ENCODE results near the gene GRIN2A.

The GRIN2A gene

DNA sequence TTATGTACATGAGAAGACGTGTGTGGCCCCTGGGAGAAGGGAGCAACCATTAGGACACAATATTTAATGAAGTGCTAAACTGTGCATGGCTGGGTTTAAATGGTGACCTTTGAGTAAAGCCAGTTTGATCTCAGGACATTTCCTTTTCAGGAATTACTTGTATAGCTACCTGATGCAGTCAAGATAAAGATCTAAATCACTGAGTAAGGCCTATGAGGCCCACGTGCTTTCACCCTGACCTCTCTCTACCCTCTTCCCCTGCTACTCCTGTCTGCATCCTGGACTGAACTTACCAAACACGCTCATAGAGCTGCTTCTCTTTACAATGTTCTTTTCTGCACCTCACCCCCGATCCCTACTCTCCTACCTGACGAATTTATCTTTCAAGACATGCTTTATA lies 98.9 kb downstream of the GRIN2A start:
- DNase-seq, result no peak

DNA sequence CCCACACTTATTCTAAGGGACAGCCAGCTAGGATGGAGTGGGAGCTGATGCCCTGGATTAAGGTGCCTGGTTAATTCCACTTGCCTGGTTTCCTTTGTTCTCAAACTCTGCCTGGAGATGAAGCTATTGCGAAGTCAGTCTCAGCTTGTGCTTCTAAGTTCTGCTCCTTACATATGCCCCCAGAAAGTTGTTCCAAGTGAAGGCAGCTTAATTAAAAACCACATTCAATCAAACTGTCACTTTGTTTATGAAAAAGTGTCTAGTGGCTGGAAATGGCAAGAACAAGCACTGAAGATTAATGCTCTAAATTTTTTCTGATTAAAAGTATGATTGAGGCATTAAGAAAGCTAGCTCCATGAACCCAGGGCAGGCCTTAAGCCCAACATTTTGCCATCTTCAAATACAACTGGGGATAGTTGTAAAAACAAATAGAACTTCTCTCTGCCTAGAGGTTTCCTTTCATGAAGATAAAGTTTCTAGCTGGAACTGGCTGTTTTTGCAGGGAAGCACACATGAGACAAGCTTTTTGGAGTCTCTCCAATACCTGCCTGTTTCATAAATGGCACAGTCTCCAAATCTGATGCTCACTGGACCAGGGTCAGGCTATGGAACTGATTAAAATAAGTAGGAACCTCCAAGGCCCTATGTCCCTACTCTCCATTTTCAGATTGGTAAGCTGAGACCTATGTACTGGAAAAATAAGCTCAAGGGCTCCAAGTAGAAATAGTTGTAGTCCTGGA lies 100.9 kb downstream of the GRIN2A start:
- DNase-seq, result no peak

DNA sequence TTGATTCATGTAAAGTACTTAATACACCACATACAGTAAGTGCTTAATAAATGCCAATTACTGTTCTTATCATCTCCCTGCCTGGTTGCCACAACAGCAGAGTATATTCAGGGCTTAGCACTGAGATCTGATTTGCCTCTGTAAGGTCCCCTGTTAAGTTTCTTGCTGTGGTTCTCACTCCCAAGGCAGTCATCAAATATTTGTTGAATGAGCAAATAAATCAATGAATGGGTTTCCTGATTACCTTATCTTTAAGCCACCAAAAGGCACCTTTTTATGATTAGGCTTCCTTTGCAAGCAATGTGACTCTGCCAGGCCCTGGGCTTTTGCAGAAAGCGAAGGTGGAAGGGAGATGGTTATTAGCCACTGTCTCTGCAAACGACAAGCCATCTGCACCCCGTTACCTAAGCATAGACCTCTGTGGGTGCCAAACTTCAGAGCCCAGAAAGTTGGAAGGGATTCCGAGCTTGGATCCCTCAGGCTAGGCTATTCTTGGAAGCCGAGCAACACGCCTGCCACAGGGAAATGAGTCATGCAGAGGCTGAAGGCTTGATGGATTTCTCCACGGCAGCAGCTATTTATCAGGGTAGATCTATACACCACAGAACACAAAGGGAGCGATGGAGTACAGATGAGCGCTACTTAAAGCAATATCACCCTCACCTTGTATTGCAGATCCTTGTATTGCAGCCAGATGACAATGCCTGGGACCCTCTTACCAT lies 102.0 kb downstream of the GRIN2A start:
- no peak for DNase-seq

DNA sequence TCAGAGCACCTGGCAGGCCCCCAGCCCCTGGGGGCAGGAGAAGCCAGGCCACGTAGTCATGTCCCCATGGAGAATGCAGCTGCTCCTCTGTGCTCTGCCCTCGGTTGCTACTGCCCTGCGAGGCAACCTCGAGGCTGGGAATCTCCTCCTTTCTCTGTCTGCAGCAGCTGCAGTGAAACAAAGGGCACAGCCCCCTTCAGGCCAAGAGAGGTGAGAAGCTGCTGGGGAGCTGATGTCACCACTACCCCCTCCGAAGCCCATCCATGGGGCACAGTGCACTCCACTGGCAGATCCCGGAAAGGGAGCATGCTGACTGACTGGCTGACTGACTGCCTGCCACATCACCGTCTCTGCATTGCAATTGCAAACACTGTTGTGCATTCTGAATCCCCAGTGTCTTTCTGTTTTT lies 103.7 kb downstream of the GRIN2A start:
- DNase-seq, result no peak

DNA sequence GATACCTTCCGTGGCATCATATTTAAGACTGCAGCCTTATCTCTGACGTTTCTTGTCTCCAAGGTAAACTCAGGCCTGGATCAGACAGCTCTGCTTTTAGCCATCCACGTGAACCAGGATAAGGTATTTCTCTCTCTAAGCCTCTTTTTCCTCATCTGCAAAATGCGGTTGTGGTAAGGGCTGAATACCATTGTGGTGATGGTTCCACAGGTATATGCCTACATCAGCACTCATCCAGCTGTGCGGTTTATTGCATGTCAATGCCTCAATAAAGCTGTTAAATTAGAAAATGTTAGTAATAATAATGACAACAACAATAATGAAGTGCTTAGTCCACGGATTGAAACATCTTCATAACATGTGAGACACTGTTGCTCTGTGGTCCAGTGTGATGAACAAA lies 104.4 kb downstream of the GRIN2A start:
- no peak for DNase-seq

DNA sequence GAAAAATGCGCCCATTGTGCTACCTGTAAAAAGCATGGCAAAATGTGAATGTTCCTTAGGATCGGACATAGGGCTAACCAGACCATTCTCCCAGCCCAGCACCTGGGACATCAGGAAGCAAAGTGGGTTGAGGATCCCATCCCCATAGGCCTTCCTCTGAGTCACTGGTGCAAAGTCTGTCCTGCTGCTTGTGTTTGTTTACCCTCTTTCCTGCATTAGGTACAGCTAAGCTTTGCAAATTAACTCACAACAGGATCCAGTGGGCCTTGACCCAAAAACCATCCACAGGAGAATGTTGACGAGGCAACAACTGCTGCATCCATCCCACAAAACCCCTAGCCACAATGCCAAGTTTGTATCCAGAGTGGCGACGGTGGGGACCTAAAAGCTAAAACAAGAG lies 106.2 kb downstream of the GRIN2A start:
- no peak for DNase-seq

DNA sequence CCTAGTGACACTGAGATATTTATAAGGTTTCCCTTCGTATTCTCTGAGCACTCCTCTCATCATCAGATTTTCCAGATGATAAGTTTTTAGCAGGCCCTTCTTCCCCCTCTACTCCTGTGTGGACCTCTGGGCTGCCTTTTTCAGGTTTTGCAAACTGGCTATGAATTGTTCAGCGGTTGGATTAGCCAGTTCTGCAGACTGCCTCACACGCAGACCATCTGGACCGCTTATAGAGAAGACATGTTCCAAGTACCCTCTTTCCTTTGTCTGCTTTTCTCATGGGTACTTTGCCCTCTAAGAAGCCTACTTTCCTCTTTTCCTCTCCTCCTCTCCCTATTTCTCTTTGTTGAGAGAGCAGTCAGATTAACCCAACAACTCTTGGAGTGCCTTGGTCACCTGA lies 111.6 kb downstream of the GRIN2A start:
- DNase-seq, result no peak

DNA sequence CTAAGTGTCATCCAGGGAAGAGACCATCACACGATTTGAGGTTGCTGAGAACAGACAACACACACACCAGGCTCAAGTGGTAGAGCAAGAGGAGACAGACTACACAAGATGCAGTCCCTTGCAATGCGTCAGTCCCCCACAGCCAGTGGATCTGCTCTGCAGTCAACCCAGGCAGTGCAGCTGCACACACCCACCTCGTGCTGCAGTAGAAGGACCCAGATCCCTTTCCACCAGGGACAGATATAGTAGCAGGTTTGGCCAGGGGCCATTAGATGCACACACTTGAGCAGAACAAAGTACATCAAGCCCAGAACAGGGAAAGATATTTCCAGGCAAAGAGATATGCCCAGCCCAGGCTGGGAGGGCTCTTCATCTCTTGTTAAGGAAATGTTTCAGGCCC lies 112.9 kb downstream of the GRIN2A start:
- DNase-seq, result no peak

DNA sequence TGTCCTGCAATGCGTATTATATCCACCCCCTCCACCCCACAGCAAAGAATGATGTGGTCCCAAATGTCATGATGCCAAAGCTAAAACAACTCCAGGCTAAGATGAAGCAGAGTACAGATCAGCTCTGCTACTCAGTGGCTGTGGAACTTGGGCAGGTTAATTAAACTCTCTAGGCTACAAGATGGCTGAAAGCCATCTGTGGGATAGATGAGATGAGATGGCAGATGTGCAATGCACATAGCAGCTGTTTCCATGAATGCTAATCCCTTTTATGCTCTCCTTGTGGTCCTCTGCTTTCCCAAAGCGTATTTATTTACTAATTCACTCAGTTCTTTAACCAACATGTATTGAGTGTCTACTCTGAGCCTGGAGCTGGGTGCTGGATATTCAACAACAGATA lies 114.4 kb downstream of the GRIN2A start:
- no peak for DNase-seq

DNA sequence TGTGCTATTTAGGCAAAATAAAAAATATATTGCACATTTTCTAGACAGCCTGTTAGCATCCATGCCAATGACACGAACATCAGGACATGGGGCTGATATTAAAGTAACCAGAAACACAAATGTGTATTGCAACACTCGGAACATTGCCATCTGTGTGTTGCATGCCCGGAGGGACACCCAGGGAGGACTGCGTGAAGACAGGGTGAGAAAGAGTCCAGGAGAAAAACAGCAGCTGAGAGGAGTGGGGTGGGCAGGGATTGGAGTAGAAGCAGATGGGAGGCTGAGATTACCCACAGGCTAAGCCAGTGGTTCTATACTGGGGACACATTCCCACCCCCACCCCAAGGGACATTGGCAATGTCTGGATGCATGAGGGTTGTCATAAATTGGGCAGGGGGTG lies 114.8 kb downstream of the GRIN2A start:
- DNase-seq, result no peak

DNA sequence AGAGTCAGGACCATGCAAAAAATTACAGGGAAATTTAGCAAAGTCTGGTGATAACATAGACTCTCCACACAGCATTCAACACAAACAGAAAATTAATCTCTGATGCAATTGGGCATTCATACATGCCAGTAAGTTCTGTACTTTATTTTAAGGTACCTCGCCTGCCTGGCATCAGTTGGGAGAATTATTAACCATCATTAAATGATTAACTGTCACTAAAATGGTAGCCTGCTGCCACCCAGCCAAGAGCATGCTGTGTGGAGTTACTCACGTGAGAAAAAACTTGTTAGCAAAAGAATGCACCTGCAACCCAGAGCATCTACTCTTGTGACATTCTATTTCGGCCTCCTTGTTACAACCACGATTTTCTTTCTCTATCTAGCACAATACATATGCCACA lies 117.2 kb downstream of the GRIN2A start:
- DNase-seq, result no peak

DNA sequence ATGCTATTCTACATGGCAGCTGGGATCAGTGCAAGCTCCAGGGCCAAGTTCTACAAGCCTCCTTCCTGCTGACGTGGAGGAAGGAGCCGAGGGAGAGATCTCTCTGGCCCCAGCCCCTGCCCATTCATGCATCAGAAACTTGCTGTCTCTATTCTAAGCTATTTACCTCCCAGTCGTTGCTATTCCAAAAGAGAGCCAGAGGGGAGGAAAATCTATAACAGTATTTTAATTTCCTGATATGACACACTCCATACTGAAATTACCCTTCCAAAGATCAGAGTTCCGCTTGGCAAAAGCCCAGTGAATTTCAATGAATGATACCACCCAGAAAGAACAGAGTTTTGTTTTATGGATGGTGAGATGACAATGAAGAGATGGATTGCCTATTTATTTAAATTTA lies 133.4 kb downstream of the GRIN2A start:
- no peak for DNase-seq

DNA sequence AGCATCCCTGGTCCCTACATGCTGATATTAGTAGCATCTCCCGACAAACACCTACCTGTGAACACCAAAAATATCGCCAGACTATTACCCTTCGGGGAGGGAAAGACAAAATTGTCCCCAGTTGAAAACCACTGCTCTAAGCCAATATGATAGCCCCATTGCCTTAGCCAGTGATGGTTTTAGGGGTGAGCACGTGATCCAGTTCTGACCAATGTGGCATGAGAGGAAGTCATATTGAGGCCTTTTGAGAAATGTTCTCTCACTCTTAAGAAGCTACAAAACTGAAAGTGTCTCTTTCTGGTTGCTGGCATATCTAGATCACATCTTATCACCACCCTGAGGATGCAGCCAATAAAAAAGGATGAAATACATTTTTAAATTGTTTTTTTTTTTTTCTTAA lies 136.3 kb downstream of the GRIN2A start:
- DNase-seq, result no peak

DNA sequence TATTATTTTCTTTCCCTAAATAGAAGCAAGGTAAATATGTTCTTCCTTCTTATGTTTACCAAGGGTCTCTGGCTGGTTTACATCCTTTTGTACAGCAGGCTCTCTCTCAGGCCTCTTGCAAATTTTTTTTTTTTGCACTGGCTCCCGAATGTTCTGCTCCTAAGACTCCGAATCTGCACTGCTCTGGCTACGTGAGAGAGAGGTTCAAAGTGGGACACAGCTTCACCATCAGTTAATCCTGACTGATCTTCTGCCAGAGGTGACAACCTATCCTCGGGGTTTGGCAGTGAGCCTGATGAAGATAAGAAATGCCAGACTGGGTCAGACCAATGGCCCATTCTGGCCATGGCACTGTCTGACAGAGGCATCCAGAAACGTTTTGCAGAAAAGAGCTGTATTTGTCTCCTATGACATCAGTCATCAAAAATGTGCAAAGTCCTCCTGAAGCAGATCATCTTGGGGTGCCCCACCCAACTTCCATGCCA lies 136.9 kb downstream of the GRIN2A start:
- DNase-seq, result no peak

DNA sequence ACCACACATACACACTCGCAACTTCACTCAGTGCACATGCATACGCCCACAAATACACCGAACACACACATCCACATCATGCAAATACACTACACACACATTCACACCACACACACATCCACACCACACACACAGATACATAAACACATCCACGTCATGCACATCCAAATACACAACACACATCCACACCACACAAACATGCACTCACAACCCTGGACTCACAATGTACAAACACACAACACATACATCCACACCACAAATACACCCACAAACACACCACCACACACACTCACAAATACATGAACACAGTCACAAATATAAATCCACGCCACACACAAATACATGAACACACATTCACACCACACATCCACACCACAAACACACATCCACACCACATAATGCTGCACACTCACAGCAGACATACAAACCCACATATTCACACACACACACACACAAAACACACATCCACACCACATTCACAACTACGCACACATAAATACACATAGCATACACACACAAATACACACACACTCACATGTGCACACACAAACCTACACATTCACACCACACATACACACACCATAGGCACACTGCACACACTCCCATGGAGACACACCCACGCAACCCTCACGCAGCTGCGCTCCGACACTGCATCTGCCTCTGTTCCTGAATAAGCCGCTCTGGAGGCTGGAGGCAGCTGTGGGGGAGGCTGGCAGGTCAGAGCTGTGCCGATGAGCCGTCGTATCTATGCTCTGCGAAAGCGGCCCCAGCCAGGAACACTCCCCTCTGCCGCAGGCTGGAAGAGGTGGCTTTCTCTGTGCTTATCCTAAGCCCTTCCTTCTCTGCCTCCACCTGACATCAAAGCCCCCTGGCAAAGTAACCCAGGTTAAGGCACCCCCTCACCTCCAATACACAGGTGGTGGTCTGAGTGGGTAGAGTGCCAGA lies 141.8 kb downstream of the GRIN2A start:
- DNase-seq, result no peak

DNA sequence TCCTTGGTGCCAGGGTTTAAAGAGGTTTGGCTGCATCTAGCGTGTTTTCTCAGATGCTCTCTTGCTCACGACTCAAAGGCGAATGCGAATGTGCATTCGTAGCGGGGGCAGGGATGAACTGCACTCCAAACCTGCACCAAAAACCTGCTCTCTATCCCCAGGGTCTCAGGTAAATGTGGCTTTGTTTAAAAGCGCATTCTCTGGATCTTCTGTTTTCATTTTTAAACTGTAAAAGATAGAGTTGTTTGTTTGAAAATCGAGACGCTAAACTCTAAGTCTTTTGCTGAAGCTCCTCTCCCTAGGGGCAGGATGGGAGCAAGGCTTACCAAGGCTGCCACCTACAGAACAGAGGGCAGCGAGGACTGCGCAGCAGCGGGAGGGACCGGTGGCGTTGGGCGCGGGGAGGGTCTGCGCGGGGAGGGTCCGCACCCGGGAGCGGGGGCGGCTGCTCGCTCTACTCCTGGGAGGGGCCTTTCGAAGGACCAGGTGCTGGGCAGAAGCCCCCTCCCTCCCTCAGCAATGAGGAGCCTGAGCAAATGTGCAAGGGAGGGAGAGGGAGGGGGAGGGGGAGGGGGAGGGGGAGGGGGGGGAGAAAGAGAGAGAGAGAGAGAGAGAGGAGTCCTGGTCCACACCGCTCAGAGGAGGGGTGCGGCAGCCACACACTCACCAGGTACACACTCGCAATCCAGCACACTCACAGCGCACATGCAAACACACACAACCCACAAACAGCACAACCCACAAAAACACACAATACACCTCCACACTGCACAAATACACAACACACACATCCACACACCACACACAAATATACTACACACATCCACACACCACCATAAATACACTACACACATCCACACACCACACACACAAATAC lies 142.8 kb downstream of the GRIN2A start:
- DNase-seq, result no peak

DNA sequence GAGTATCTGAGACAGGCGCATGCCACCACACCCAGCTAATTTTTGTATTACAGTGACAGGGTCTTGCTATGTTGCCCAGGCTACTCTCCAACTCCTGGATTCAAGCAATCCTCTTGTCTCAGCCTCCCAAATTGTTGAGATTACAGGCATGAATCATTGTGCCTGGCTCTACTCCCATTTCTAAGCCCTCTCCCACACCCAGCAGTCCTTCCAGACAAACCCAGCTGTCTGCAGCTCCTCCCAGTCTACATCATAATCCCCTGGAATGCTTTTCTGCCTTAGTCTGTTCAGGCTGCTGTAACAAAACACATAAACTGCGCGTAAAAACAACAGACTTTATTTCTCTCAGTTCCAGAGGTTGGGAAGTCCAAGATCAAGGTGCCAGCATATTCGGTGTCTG lies 144.5 kb downstream of the GRIN2A start:
- DNase-seq, result no peak

DNA sequence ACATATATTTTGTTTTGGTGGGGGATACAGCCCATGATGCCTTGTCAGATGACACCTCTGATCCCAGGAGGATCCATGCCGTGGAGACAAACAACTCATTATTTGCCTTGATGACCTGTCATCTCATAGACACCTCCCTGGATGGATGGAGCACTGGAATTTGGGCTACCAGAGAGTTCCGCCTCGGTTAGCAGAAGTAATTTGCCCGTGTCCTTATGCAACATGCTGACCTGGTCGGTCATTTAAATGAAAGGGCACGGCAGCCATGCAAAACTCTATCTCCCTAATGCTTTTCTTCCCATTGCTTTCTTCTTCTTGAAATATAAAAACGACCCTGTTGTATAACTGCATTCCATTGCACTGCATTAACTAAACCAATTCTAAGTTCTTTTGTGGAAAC lies 145.3 kb downstream of the GRIN2A start:
- no peak for DNase-seq

DNA sequence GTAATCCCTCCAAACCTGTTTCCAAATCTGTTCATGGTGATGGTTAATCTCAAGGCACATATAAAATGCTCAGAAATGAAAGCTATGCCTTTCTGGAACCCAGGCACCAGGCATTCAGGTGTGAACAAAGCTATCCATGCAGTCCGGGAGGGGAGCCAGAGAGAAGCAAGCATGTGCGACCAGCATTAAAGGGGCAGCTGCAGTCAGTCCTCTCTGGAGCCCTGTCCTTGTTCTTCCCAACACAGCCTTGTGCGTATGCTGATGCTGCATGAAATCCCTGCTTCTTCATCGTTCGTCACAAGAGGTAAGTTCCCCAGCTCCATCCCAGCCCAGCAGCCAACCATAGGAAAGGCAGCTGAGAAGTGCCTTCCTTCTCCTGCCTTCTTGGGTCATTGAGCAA lies 148.7 kb downstream of the GRIN2A start:
- DNase-seq, result no peak

DNA sequence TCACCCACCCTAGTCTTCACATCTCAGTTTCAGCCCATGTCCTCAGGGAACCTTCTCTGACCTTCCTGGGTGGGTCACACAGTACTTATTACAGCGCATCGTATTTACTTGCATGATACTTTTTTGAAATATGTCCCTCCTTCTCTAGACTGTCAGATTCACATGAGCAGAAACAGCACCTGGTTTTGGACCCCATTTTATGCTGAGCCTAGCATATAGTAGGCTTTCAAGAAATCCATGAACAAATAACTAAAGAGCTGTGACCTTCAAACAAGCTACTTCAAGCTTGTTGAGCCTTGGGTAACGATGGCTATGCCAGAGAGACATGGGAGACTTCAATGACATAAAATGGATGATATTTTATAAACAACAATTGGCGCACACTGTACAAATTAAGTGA lies 150.3 kb downstream of the GRIN2A start:
- DNase-seq, result no peak

DNA sequence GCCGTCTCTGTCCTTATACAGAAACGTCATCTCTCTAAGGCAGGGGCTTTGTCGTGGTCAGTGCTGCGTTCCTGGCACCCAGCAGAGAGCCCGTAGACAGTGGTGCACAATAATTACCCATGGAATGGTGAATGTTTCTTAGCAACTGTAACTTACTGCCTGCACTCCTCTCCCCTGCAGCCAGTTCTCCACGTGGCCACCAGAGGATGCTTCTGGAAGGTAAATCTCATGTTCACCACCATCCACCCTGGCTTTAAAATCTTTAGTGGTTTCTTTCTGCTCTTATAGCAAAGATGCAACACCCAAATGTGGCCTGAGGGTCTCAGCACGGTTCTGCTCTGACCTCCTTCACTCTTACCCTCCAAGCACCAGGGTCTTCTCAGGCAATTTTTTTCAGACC lies 150.8 kb downstream of the GRIN2A start:
- no peak for DNase-seq

DNA sequence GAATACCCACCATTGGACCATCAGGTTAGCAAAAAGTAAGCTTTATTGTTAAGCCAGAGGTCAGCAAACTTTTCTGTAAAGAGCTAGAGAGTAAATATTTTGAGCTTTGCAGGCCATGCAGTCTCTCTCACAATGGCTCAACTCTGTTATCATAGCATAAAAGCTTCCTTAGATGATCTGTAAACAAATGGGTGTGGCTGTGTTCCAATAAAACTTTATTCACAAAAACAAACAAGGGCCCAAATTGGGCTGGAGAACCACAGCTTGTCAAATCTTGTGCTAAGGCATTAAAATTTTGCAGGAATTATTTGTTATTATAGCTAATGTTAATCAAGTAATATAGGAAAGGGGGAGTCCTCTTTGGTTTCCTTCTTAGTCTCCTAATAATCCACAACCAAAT lies 153.6 kb downstream of the GRIN2A start:
- DNase-seq, result no peak

DNA sequence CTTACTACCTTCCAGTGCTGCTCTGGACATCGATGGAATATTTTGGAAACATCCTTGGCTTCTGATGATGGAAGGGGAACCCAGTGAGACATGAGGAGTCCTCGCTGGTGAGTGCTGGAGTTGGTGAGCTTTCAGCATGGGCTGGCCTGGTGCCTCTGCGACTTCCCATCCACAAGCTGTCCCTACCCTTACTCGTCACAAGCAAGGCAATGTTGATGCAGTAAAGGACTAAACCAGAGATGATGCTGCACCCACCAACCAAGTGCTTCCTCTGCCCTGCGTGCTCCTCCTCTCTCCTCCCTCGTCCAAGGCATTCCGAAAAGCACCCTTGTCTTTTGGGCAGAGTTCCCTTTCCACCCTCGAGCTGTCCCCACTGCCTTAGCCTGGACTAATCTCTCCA lies 154.7 kb downstream of the GRIN2A start:
- no peak for DNase-seq
